GM23338 (cell line): ENCODE data around the gene RAB11A. TPM values are rescaled to one million over a fixed set of nuclear protein-coding genes. Genes with fewer than 3 reads are reported as not detected.
A peak's percentile ranks its signal among the peaks of the same experiment; 100 is the strongest.

Experiments used
- ATAC-seq: fragments of 200-7000 bp; cut with Tn5 transposase; 3 replicates; pipeline ENCODE4 v1.9.1; 2020
- DNase-seq: peaks from one replicate; pipeline ENCODE4 v3.0.0-alpha.2; 2015; ENCODE audit warnings: low spot score
- H2AFZ ChIP-seq: fragments of 200-600 bp; sonication (generic); 2 replicates; pipeline ENCODE4 v1.8.0; 2016; ENCODE audit warnings: antibody characterized with exemption, mild to moderate bottlenecking, moderate library complexity
- H3F3A ChIP-seq: fragments of 200-600 bp; sonication (generic); replicated peaks from 2 replicates; pipeline ENCODE4 v1.8.0; 2017; ENCODE audit warnings: antibody characterized with exemption, mixed run types, low read depth
- H3K27ac ChIP-seq: fragments of 200-600 bp; sonication (generic); 2 replicates; pipeline ENCODE4 v1.6.1; 2016; ENCODE audit warnings: low read depth
- H3K27me3 ChIP-seq: fragments of 200-600 bp; sonication (generic); 2 replicates; pipeline ENCODE4 v1.8.0; 2016; ENCODE audit warnings: mild to moderate bottlenecking, mixed run types, moderate library complexity; ENCODE audit not compliant: insufficient read depth
- H3K36me3 ChIP-seq: fragments of 200-600 bp; sonication (generic); 2 replicates; pipeline ENCODE4 v1.8.0; 2016; ENCODE audit warnings: mild to moderate bottlenecking; ENCODE audit not compliant: insufficient read depth
- H3K4me1 ChIP-seq: fragments of 200-600 bp; sonication (generic); 2 replicates; pipeline ENCODE4 v1.8.0; 2016; ENCODE audit warnings: mild to moderate bottlenecking, moderate library complexity; ENCODE audit not compliant: insufficient read depth
- H3K4me2 ChIP-seq: fragments of 200-600 bp; sonication (generic); 2 replicates; pipeline ENCODE4 v1.7.1; 2017; ENCODE audit warnings: mixed run types
- H3K4me3 ChIP-seq: fragments of 200-600 bp; sonication (generic); 2 replicates; pipeline ENCODE4 v1.6.1; 2016; ENCODE audit warnings: mixed run types
- H3K79me2 ChIP-seq: fragments of 200-600 bp; sonication (generic); replicated peaks from 2 replicates; pipeline ENCODE4 v1.8.0; 2017; ENCODE audit warnings: mild to moderate bottlenecking; ENCODE audit not compliant: insufficient read depth
- H3K9me2 ChIP-seq: fragments of 200-600 bp; sonication (generic); 2 replicates; pipeline ENCODE4 v1.8.0; 2017; ENCODE audit not compliant: insufficient read depth
- H4K20me1 ChIP-seq: fragments of 200-600 bp; sonication (generic); replicated peaks from 2 replicates; pipeline ENCODE4 v1.8.0; 2017; ENCODE audit warnings: mild to moderate bottlenecking; ENCODE audit not compliant: insufficient read depth
- H3K27ac Mint-ChIP-seq: 2 replicates; pipeline ENCODE4 v1.8.0; 2020; ENCODE audit warnings: inconsistent platforms, mild to moderate bottlenecking, moderate library complexity, mixed read lengths
- H3K27me3 Mint-ChIP-seq: 3 replicates; pipeline ENCODE4 v1.8.0; 2022; ENCODE audit warnings: low read depth, mild to moderate bottlenecking, moderate library complexity, mixed read lengths, inconsistent platforms; ENCODE audit not compliant: insufficient read depth, poor library complexity
- H3K36me3 Mint-ChIP-seq: 3 replicates; pipeline ENCODE4 v1.8.0; 2021; ENCODE audit warnings: low read depth, mild to moderate bottlenecking, inconsistent platforms, moderate library complexity, mixed read lengths
- H3K4me1 Mint-ChIP-seq: 3 replicates; pipeline ENCODE4 v1.8.0; 2020; ENCODE audit warnings: mild to moderate bottlenecking, inconsistent platforms, mixed read lengths
- H3K4me3 Mint-ChIP-seq: 3 replicates; pipeline ENCODE4 v1.8.0; 2021; ENCODE audit warnings: moderate library complexity, mild to moderate bottlenecking, inconsistent platforms, mixed read lengths
- H3K9me3 Mint-ChIP-seq: 3 replicates; pipeline ENCODE4 v1.8.0; 2020; ENCODE audit warnings: moderate library complexity, mild to moderate bottlenecking, inconsistent platforms, mixed read lengths
- CREB1 ChIP-seq: fragments of 250-450 bp; sonication (Bioruptor Pico); IDR thresholded peaks from 2 replicates; pipeline ENCODE4 v1.5.0; 2020; ENCODE audit warnings: low read depth, mild to moderate bottlenecking, moderate library complexity
- EZH2 ChIP-seq: fragments of 200-600 bp; sonication (generic); IDR thresholded peaks from one replicate; pipeline ENCODE4 v1.8.0; 2017; ENCODE audit warnings: antibody characterized with exemption, mild to moderate bottlenecking, low read depth; ENCODE audit not compliant: unreplicated experiment
- JUNB ChIP-seq: IDR thresholded peaks from one replicate; pipeline ENCODE4 v1.6.1; 2016; ENCODE audit warnings: antibody characterized with exemption; ENCODE audit not compliant: unreplicated experiment
- POLR2AphosphoS5 ChIP-seq: IDR thresholded peaks from 2 replicates; pipeline ENCODE4 v1.6.1; 2016; ENCODE audit warnings: antibody characterized with exemption, low read depth
- ZNF114 ChIP-seq: fragments of 250-450 bp; sonication (Bioruptor Pico); IDR thresholded peaks from 2 replicates; pipeline ENCODE4 v1.5.0; 2020; ENCODE audit warnings: mild to moderate bottlenecking, moderate library complexity
- ZNF331 ChIP-seq: fragments of 250-450 bp; sonication (Bioruptor Pico); IDR thresholded peaks from 2 replicates; pipeline ENCODE4 v1.5.0; 2020; ENCODE audit warnings: low read depth, mild to moderate bottlenecking, moderate library complexity
- ZNF462 ChIP-seq: fragments of 250-450 bp; sonication (Bioruptor Pico); IDR thresholded peaks from 2 replicates; pipeline ENCODE4 v1.5.0; 2020; ENCODE audit warnings: mild to moderate bottlenecking, moderate library complexity
- polyA plus RNA-seq: library from polyadenylated mRNA; unstranded; fragments of >200 nt; fragmentation: Nextera tagmentation; extraction: Ambion mirVana; gene quantifications from 2 replicates; pipeline ENCODE4 v1.2.1, GENCODE V29; 2016
- total RNA-seq: library from RNA; depleted of rRNA; stranded (reverse); fragments of >200 nt; shearing (Covaris generic); gene quantifications from 2 replicates; pipeline ENCODE4 v1.2.3, GENCODE V29; 2014
- TF ChIP-seq, protein P1 (sequence below), 2 experiments: fragments of 200-600 bp in 1 of 2; sonication (generic) in 1 of 2; conservative IDR thresholded peaks; 2 replicates each; pipeline versions ENCODE4 v1.5.1 to v1.6.1; 2016 to 2017; ENCODE audit warnings: antibody characterized with exemption in 2 of 2, low read depth in 2 of 2, mild to moderate bottlenecking in 2 of 2, moderate library complexity in 1 of 2

Gene RAB11A
- total and polyA plus RNA-seq, 2 experiments from 2014 or later, result 251 to 369 TPM

- TF ChIP-seq ZNF462 (CRISPR knock-in tag) (no peak), ZNF114 (no peak), EZH2 (no peak), JUNB (no peak), ZNF331 (CRISPR knock-in tag) (no peak), POLR2AphosphoS5 (no peak)
Observed at GRCh38 chr15:65828585-65828984, 40.7 kb upstream of the RAB11A start (continued).

DNA sequence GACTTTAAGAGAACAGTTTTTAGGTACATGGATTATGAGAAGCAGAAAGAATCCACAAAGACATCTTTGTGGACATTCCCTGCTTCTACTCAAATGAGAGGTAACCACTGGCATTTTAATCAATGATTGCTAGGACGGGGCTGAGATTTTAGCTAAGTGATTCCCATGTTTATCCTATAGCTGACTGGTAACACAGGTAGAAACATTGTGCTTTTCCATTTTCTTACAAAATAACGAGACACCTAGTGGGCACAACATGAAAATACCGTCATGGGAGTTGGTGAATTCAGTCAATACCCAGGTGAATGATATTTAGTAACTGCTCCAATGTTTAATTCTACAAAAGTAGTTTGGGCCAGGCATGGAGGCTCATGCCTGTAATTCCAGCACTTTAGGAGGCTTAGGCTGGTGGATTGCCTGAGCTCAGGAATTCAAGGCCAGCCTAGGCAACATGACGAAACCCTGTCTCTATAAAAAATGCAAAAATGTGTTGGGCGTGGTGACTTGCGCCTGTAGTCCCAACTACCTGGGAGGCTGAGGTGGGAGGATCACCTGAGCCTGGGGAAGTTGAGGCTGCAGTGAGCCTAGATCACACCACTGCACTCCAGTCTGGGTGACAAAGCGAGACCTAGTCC is 40.0 kb upstream of the RAB11A start:
- H2AFZ ChIP-seq, result peak overlapping the region; percentile 19; the same call in 1 of the 2 replicates
- no peak for TF ChIP-seq CREB1
- TF ChIP-seq, protein P1, sequence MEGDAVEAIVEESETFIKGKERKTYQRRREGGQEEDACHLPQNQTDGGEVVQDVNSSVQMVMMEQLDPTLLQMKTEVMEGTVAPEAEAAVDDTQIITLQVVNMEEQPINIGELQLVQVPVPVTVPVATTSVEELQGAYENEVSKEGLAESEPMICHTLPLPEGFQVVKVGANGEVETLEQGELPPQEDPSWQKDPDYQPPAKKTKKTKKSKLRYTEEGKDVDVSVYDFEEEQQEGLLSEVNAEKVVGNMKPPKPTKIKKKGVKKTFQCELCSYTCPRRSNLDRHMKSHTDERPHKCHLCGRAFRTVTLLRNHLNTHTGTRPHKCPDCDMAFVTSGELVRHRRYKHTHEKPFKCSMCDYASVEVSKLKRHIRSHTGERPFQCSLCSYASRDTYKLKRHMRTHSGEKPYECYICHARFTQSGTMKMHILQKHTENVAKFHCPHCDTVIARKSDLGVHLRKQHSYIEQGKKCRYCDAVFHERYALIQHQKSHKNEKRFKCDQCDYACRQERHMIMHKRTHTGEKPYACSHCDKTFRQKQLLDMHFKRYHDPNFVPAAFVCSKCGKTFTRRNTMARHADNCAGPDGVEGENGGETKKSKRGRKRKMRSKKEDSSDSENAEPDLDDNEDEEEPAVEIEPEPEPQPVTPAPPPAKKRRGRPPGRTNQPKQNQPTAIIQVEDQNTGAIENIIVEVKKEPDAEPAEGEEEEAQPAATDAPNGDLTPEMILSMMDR (conservative IDR thresholded peaks at IDR 0.05; ENCODE audit: low read depth in 2 of 2), result peak; percentile 53 to 59
- Mint-ChIP-seq H3K4me3 (no peak overlapping the region), H3K9me3 (peaks cover 2% of the 10 kb centered on the region; the same call in 1 of the 3 replicates), H3K36me3 (no peaks in the 10 kb centered on the region), H3K4me1 (peaks cover 43% of the 10 kb centered on the region), H3K27me3 (peaks cover 10% of the 10 kb centered on the region), H3K27ac (no peak overlapping the region)
- no peak overlapping the region for H3K4me3 ChIP-seq
- H4K20me1 ChIP-seq, result no peaks in the 10 kb centered on the region
- no peaks in the 10 kb centered on the region for H3K27me3 ChIP-seq
- H3K4me2 ChIP-seq, result no peak overlapping the region
- H3K4me1 ChIP-seq, result peaks cover 29% of the 10 kb centered on the region
- DNase-seq (peak; percentile 62), ATAC-seq (no peak)
- H3K36me3 ChIP-seq, result no peaks in the 10 kb centered on the region
- no peaks in the 10 kb centered on the region for H3K79me2 ChIP-seq
- no peaks in the 10 kb centered on the region for H3K9me2 ChIP-seq
- H3K27ac ChIP-seq, result no peak overlapping the region
- no peaks in the 10 kb centered on the region; the same call in 1 of the 2 replicates for H3F3A ChIP-seq
